HAP-1 (cell line): ENCODE measurements around the gene HCN2.

Experiments
- DNase-seq, 2 experiments: peaks; one replicate each; pipeline ENCODE4 v3.0.0-alpha.2; 2016 to 2020; ENCODE audit warnings: low spot score in 2 of 2
- H3K27me3 ChIP-seq: fragments of 250-450 bp; sonication (Bioruptor Pico); 2 replicates; pipeline ENCODE4 v1.5.1; 2020; ENCODE audit warnings: low read depth, mild to moderate bottlenecking, moderate library complexity
- H3K36me3 ChIP-seq: fragments of 250-450 bp; sonication (Bioruptor Pico); replicated peaks from 2 replicates; pipeline ENCODE4 v1.5.1; 2020; ENCODE audit warnings: mild to moderate bottlenecking
- H3K4me1 ChIP-seq: fragments of 250-450 bp; sonication (Bioruptor Pico); 2 replicates; pipeline ENCODE4 v1.5.1; 2020; ENCODE audit warnings: mild to moderate bottlenecking
- H3K4me3 ChIP-seq: fragments of 250-450 bp; sonication (Bioruptor Pico); 2 replicates; pipeline ENCODE4 v1.5.1; 2020; ENCODE audit warnings: mild to moderate bottlenecking, moderate library complexity
- H3K9me3 ChIP-seq: fragments of 250-450 bp; sonication (Bioruptor Pico); 2 replicates; pipeline ENCODE4 v1.5.1; 2020; ENCODE audit warnings: mild to moderate bottlenecking, moderate library complexity
- in situ Hi-C: fragments of 300-500 bp; cut with MboI; formaldehyde crosslinking; loops from 3 replicates; pipeline ENCODE4 v1.14.3; 2020; ENCODE audit warnings: low sequenced_read_pairs, inconsistent platforms, mixed read lengths

HCN2 gene

DNA sequence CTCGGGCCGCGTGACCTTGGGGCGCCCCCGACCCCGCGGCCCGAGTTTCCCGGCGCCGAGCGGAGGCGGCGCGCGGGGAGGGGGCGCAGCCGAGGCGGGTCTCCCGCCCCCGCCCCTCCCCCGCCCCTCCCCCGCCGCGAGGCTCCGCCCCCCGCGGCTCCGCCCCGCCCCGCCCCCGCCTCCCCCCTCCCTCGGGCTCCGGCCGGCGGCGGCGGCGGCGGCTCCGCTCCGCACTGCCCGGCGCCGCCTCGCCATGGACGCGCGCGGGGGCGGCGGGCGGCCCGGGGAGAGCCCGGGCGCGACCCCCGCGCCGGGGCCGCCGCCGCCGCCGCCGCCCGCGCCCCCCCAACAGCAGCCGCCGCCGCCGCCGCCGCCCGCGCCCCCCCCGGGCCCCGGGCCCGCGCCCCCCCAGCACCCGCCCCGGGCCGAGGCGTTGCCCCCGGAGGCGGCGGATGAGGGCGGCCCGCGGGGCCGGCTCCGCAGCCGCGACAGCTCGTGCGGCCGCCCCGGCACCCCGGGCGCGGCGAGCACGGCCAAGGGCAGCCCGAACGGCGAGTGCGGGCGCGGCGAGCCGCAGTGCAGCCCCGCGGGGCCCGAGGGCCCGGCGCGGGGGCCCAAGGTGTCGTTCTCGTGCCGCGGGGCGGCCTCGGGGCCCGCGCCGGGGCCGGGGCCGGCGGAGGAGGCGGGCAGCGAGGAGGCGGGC lies at the start of gene HCN2:
HCN2 (plus strand) TSS at position 189 of the 703 bp plus-strand sequence; CDS start at position 254, 65 bp downstream.
- Histone ChIP-seq H3K36me3 (no peaks in the 10 kb centered on the region), H3K27me3 (peaks cover 31% of the 10 kb centered on the region), H3K4me1 (peaks cover 11% of the 10 kb centered on the region), H3K4me3 (peak within 1 kb of the TSS; percentile 7; the same call in 1 of the 2 replicates), H3K9me3 (no peaks in the 10 kb centered on the region)
- in situ Hi-C loops, result loop anchor here (25.0 kb wide), 1 partner anchor 147 kb away; no protein-coding TSS in a partner anchor
- DNase-seq, result no peak

DNA sequence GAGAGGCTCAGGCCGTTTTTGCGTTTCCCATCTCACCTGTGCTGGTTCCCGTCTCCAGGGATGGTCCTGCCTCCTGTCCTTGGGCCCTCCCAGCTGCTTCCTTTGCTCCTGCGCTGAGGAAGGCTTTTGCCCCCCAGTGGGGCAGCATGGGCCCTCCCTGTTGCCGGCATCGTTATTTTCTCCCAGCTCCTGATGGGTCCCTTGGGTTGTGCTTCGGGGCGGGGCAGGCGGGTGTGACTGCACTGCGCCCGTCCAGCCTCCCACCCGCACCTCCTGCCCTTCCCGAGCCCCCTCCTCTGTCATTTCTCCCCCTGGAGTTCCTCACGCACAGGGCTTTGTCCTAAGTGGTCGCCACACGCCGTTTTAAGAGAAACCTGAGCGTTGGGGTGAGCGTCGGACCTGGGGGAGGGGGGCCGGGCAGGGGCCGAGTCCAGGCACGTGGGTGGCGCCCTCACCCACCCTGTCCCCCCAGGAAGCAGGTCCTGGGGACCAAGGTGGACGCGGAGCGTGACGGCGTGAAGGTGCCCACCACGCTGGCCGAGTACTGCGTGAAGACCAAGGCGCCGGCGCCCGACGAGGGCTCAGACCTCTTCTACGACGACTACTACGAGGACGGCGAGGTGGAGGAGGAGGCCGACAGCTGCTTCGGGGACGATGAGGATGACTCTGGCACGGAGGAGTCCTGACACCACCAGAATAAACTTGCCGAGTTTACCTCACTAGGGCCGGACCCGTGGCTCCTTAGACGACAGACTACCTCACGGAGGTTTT lies 48.6 kb upstream of the HCN2 start:
- H3K36me3 ChIP-seq, result peaks cover 35% of the 10 kb centered on the region
- no peak overlapping the region for H3K4me3 ChIP-seq
- no peaks in the 10 kb centered on the region for H3K4me1 ChIP-seq
- DNase-seq, result no peak
- in situ Hi-C loops, result no loop called here
- no peaks in the 10 kb centered on the region; the same call in 1 of the 2 replicates for H3K27me3 ChIP-seq
- H3K9me3 ChIP-seq, result no peaks in the 10 kb centered on the region

DNA sequence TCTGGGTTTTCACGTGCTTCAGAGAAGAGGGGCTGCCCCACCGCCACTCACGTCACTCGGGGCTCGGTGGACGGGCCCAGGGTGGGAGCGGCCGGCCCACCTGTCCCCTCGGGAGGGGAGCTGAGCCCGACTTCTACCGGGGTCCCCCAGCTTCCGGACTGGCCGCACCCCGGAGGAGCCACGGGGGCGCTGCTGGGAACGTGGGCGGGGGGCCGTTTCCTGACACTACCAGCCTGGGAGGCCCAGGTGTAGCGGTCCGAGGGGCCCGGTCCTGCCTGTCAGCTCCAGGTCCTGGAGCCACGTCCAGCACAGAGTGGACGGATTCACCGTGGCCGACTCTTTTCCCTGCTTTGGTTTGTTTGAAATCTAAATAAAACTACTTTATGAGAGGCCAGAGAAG lies 48.0 kb upstream of the HCN2 start:
- in situ Hi-C loops, result no loop called here
- H3K36me3 ChIP-seq, result peaks cover 29% of the 10 kb centered on the region

DNA sequence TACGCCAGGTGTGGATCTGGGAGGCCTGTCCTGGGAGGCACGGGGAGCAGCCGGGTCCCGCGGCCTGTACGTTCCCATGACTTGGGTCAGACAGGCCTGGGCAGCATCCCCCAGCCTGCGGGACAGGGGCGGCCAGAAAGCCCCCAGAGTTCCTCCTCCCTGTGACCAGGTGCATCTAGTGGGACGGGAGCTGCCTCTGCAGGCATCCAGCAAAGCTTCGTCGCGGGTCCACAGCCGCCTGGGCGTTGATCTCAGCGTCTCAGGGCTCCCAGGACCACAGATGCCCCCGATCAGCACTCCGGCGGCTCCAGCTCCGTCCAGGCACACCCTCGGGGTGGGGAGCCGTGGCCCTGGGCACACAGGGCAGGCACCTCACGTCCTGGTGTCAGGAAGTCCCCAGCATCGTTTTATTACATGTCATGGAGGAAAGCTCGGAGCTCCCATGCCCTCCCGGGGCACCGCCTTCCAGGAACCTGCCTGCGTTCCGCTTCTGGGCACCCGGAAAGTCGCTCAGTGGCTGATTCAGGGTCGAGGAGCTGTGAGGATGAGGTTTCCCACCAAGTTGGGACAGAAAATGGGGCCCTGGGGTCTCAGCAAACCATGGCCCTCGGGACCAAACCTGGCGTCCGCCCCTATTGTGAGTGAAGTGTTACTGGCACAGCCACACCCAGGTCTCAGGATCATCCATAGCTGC lies 47.4 kb upstream of the HCN2 start:
- in situ Hi-C loops, result no loop called here
- H3K4me1 ChIP-seq, result no peaks in the 10 kb centered on the region
- H3K9me3 ChIP-seq, result no peaks in the 10 kb centered on the region
- DNase-seq, result no peak
- H3K4me3 ChIP-seq, result no peak overlapping the region
- peaks cover 23% of the 10 kb centered on the region for H3K36me3 ChIP-seq
- H3K27me3 ChIP-seq, result no peaks in the 10 kb centered on the region; the same call in 1 of the 2 replicates

More for the DNA sequence above, 48.0 kb upstream of the HCN2 start:
- no peak overlapping the region for H3K4me3 ChIP-seq
- H3K9me3 ChIP-seq, result no peaks in the 10 kb centered on the region
- DNase-seq, result no peak
- H3K27me3 ChIP-seq, result no peaks in the 10 kb centered on the region; the same call in 1 of the 2 replicates
- no peaks in the 10 kb centered on the region for H3K4me1 ChIP-seq

DNA sequence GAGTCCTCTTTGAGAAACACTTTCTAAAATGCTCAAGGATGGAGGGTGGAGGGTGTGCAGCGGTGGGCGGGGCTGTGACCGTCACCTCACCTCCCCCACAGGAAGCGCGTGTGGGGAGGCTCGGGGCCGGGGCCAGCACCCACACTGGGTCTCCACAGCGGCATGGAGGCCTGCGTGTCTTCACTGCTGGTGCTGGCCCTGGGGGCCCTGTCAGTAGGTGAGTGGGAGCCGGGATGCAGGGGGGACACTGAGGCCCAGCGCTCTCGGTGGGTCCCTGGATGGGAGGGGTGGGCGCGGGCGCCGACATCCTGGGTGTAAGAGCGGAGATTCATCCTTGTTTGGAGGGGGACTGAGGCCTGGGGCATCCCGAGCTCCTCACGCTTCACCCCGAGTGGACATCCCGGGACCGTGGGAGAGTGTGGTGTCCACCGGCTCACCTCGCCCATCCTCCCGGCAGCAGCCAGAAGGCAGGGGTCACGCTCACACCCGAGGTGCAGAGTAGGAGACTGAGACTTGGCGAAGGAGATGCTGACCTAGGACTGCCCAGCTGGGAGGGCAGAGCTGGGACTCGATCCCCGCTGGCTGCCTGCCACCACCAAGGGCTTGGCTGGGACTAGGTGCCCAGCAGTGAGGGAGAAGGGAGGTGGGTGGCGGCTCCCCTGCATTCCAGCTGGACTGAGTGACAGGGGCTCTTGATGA lies 45.6 kb upstream of the HCN2 start, which contains the start of gene GZMM:
GZMM (plus strand) TSS at position 144 of the 699 bp plus-strand sequence; CDS start at position 163, 19 bp downstream.
- no peak within 1 kb of the TSS for H3K4me3 ChIP-seq
- H3K9me3 ChIP-seq, result no peaks in the 10 kb centered on the region
- in situ Hi-C loops, result no loop called here
- H3K27me3 ChIP-seq, result no peaks in the 10 kb centered on the region; the same call in 1 of the 2 replicates
- DNase-seq, result no peak
- peaks cover 17% of the 10 kb centered on the region for H3K36me3 ChIP-seq
- H3K4me1 ChIP-seq, result no peaks in the 10 kb centered on the region

DNA sequence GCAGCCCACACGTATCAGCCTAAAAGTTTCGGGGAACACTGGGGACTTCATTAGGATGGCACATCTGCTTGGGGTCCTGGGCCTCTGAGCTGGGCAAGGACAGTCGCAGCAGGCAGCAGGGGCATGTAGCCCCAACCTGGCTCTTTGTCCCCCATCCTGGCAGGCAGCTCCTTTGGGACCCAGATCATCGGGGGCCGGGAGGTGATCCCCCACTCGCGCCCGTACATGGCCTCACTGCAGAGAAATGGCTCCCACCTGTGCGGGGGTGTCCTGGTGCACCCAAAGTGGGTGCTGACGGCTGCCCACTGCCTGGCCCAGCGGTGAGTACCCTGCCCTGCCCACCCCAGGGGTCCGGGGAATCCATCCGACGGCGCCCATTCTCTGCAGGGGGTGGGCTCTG lies 42.6 kb upstream of the HCN2 start:
- Histone ChIP-seq H3K36me3 (peaks cover 4% of the 10 kb centered on the region), H3K9me3 (no peaks in the 10 kb centered on the region), H3K4me1 (no peaks in the 10 kb centered on the region), H3K4me3 (no peak overlapping the region), H3K27me3 (no peaks in the 10 kb centered on the region; the same call in 1 of the 2 replicates)
- in situ Hi-C loops, result no loop called here
- no peak for DNase-seq

DNA sequence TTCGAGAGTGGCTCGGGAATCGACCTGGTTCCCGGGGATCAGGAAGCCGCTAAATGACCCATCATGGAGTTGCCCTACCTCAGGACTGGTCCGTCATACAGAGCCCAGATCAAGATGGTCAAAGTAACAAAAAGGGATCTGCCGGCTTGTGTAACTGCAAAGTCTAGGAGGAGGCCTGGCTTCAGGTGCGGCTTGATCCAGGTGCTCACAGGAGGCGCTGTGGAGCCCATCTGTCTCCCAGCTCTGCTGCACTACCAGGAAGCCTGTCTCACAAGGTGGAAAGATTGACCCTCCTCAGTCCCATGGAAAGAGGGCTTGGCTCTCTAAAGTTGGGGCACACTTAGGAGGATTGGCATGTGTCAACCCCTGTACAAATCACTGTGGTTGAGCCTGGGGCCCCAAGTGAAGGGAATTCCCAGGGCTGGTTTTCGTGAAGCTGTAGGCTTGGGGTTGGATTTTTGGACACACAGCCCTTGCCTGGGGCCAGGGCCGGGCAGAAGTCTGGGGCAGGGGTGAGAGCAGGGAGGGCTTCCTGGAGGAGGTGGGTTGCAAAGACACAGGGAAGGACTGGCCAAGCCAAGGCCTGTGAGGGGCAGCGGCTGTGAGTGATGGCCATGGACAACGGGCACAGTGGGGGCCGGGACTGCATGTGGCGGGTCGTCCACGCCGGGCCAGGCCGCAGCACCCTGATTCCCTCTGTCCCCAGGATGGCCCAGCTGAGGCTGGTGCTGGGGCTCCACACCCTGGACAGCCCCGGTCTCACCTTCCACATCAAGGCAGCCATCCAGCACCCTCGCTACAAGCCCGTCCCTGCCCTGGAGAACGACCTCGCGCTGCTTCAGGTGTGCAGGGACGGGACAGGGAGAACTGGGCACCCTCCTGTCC lies 41.6 kb upstream of the HCN2 start:
- no peaks in the 10 kb centered on the region for H3K4me1 ChIP-seq
- DNase-seq, result no peak
- H3K27me3 ChIP-seq, result no peaks in the 10 kb centered on the region; the same call in 1 of the 2 replicates
- H3K9me3 ChIP-seq, result no peaks in the 10 kb centered on the region
- peaks cover 3% of the 10 kb centered on the region; the same call in 1 of the 2 replicates for H3K36me3 ChIP-seq
- in situ Hi-C loops, result no loop called here
- H3K4me3 ChIP-seq, result no peak overlapping the region

DNA sequence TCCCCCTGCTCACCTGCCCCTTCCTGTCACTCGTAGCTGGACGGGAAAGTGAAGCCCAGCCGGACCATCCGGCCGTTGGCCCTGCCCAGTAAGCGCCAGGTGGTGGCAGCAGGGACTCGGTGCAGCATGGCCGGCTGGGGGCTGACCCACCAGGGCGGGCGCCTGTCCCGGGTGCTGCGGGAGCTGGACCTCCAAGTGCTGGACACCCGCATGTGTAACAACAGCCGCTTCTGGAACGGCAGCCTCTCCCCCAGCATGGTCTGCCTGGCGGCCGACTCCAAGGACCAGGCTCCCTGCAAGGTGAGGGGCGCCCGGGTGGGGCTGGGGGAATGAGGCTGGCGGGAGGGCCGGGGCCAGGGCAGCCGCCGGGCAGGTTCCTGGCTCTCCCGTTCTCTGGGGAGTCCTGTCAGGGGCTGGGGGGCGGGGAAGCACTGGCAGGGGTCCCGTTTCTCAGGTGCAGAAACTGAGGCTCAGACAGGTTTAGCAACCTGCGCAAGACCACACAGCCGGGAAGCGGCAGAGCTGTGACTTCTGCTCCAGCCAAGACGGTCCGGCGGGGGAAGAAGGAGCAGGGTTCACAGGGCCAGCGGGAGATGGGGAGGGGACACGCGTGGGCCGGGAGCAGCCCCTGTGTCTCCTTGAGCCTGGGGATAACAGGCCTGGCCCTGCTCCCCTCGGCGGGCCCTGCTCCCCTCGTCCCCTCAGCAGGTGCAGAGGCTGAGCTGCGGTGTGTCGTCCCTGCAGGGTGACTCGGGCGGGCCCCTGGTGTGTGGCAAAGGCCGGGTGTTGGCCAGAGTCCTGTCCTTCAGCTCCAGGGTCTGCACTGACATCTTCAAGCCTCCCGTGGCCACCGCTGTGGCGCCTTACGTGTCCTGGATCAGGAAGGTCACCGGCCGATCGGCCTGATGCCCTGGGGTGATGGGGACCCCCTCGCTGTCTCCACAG lies 40.5 kb upstream of the HCN2 start:
- H3K4me3 ChIP-seq, result no peak overlapping the region
- no peaks in the 10 kb centered on the region for H3K9me3 ChIP-seq
- H3K27me3 ChIP-seq, result no peaks in the 10 kb centered on the region; the same call in 1 of the 2 replicates
- H3K36me3 ChIP-seq, result no peaks in the 10 kb centered on the region
- no peaks in the 10 kb centered on the region for H3K4me1 ChIP-seq
- in situ Hi-C loops, result no loop called here
- no peak for DNase-seq

DNA sequence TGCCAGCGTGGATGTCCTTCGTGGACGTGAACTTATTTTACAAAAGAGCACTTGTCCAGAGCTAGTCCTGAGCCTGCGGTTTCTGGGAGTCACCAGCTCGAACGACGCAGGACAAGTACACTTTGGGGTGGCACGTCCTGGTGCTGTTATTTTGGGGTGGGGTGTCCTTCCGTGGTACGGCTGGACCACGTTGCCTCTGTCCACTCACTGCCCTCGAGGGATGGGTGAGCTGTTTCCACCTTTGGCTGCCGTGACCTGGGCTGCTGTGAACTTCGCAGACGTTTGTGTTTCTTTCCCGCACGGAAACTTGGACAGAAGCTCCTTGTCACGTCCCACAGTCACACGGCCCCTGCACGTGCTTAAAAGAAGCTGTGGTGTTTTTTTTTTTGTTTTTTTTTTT lies 34.9 kb upstream of the HCN2 start:
- Histone ChIP-seq H3K4me1 (no peaks in the 10 kb centered on the region), H3K36me3 (no peaks in the 10 kb centered on the region), H3K4me3 (no peak overlapping the region), H3K27me3 (no peaks in the 10 kb centered on the region), H3K9me3 (no peaks in the 10 kb centered on the region)
- in situ Hi-C loops, result no loop called here
- no peak for DNase-seq

DNA sequence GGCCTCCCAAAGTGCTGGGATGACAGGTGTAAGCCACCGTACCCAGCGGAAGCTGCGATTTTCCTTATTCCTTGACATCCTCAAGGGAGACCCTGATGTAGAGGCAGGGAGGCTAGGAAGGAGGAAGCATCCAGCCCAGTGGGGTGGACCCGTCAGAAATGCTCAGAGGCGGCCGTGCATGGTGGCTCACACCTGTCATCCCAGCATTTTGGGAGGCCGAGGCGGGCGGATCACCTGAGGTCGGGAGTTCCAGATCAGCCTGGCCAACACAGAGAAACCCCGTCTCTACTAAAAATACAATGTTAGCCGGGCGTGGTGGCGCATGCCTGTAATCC lies 34.2 kb upstream of the HCN2 start:
- Histone ChIP-seq H3K36me3 (no peaks in the 10 kb centered on the region), H3K4me3 (no peak overlapping the region), H3K4me1 (no peaks in the 10 kb centered on the region), H3K27me3 (no peaks in the 10 kb centered on the region), H3K9me3 (no peaks in the 10 kb centered on the region)
- DNase-seq, result no peak
- in situ Hi-C loops, result no loop called here

DNA sequence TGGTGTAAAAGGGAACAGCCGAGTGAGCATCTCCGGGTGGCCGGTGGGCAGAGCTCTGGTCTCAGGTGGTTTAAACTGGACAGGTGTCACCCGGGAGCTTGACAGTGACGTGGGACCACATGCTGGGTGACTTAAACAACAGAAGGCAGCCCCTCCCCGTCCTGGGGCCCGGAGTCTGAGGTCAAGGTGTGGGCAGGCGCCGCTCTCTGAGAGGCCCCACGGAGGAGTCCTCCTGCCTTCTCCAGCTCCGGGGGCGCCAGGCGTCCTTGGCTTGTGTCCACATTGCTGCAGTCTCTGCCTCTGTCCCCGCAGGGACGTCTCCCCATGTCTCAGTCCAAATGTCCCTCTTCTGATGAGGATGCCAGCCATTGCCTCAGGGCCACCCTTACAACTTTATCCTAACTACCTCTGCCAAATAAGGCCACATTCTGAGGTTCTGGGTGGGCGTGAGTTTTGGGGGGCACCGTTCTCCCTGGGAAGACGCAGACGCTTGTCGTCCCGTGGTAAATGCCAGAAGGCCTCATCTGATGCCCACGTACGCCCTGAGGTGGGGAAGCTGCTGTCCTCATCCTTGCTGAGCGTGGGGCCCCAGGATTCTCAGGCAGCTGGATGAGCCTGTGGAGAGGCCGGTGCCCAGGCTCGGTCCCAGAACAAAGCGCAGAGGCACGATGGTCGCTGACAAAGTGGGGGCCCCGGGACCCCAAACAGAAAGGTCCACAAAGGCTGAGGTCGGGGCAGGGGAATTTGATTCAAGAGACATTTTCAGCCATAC lies 32.9 kb upstream of the HCN2 start:
- Histone ChIP-seq H3K4me1 (no peaks in the 10 kb centered on the region), H3K36me3 (no peaks in the 10 kb centered on the region), H3K27me3 (no peaks in the 10 kb centered on the region), H3K4me3 (no peak overlapping the region), H3K9me3 (no peaks in the 10 kb centered on the region)
- DNase-seq, result no peak
- in situ Hi-C loops, result no loop called here
